Measurements from ENCODE around the gene ZNF785.

DNA sequence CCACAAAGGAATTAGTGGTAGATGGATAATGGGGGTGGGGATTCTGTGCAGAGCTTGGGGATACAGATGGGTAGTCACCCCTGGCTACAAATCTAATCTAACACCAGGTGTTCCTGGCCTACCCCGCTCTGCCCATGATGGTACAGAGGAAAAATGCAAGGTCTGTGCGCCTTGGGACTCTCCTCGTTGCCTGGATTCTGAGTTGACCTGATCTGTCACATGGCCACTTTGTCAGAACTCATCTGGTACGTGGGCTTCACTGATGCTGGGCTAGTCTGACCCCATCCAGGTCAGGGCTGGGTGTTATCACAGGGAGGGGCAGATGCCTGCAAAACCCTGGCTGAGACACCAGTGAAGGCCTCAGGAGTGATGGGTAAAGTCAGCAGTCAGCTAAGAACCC, 32.5 kb downstream of the ZNF785 start:
- TF ChIP-seq, protein P1, sequence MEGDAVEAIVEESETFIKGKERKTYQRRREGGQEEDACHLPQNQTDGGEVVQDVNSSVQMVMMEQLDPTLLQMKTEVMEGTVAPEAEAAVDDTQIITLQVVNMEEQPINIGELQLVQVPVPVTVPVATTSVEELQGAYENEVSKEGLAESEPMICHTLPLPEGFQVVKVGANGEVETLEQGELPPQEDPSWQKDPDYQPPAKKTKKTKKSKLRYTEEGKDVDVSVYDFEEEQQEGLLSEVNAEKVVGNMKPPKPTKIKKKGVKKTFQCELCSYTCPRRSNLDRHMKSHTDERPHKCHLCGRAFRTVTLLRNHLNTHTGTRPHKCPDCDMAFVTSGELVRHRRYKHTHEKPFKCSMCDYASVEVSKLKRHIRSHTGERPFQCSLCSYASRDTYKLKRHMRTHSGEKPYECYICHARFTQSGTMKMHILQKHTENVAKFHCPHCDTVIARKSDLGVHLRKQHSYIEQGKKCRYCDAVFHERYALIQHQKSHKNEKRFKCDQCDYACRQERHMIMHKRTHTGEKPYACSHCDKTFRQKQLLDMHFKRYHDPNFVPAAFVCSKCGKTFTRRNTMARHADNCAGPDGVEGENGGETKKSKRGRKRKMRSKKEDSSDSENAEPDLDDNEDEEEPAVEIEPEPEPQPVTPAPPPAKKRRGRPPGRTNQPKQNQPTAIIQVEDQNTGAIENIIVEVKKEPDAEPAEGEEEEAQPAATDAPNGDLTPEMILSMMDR (IDR thresholded peaks at IDR 0.05) = no peak
- TF ChIP-seq EZH2 (IDR thresholded peaks at IDR 0.05; ENCODE audit: borderline replicate concordance, insufficient read depth, low read depth, low read length, poor library complexity, severe bottlenecking) = no peak

All from B cell (primary cell).